BE2C (cell line): Measurements from ENCODE around the gene NPAS2.

Source experiments
- DNase-seq: peaks from one replicate; pipeline ENCODE4 v3.0.0-alpha.2; 2020
- H3K27me3 ChIP-seq: fragments of 250-450 bp; sonication (Bioruptor Pico); 2 replicates; pipeline ENCODE4 v1.5.1; 2020; ENCODE audit warnings: mild to moderate bottlenecking
- H3K36me3 ChIP-seq: fragments of 250-450 bp; sonication (Bioruptor Pico); 2 replicates; pipeline ENCODE4 v1.5.1; 2020; ENCODE audit warnings: mild to moderate bottlenecking
- H3K4me1 ChIP-seq: fragments of 250-450 bp; sonication (Bioruptor Pico); 2 replicates; pipeline ENCODE4 v1.5.1; 2020
- H3K4me3 ChIP-seq: 2 replicates; pipeline ENCODE4 v1.5.1; 2011; ENCODE audit warnings: low read depth, low read length
- H3K9me3 ChIP-seq: fragments of 250-450 bp; sonication (Bioruptor Pico); 2 replicates; pipeline ENCODE4 v1.5.1; 2020
- CTCF ChIP-seq: IDR thresholded peaks from 2 replicates; pipeline ENCODE4 v1.5.1; 2012; ENCODE audit warnings: mild to moderate bottlenecking, low read depth, low read length

Gene NPAS2

GRCh38 chr2:100783987-100784386 lies 36.0 kb upstream of the NPAS2 start:
- no peak for DNase-seq

GRCh38 chr2:100784681-100785080 lies 35.3 kb upstream of the NPAS2 start:
- Histone ChIP-seq H3K9me3 (no peaks in the 10 kb centered on the region), H3K27me3 (no peaks in the 10 kb centered on the region), H3K4me1 (no peaks in the 10 kb centered on the region), H3K4me3 (no peak overlapping the region), H3K36me3 (no peaks in the 10 kb centered on the region)
- DNase-seq, result no peak
- no peak for TF ChIP-seq CTCF

More at GRCh38 chr2:100783987-100784386, 36.0 kb upstream of the NPAS2 start:
- Histone ChIP-seq H3K36me3 (no peaks in the 10 kb centered on the region), H3K27me3 (no peaks in the 10 kb centered on the region), H3K9me3 (no peaks in the 10 kb centered on the region), H3K4me3 (no peak overlapping the region), H3K4me1 (no peaks in the 10 kb centered on the region)
- no peak for TF ChIP-seq CTCF

GRCh38 chr2:100785626-100786296 lies 34.2 kb upstream of the NPAS2 start:
- Histone ChIP-seq H3K4me3 (no peak overlapping the region), H3K27me3 (no peaks in the 10 kb centered on the region), H3K36me3 (no peaks in the 10 kb centered on the region), H3K9me3 (no peaks in the 10 kb centered on the region), H3K4me1 (no peaks in the 10 kb centered on the region)
- no peak for TF ChIP-seq CTCF
- DNase-seq, result no peak

- no peak overlapping the region for H3K4me3 ChIP-seq
- H3K4me1 ChIP-seq, result no peaks in the 10 kb centered on the region
- H3K27me3 ChIP-seq, result no peaks in the 10 kb centered on the region
- H3K9me3 ChIP-seq, result no peaks in the 10 kb centered on the region
- no peaks in the 10 kb centered on the region for H3K36me3 ChIP-seq
- DNase-seq, result no peak
- no peak for TF ChIP-seq CTCF
These were observed 33.7 kb upstream of the NPAS2 start for GRCh38 chr2:100786297-100786658.

GRCh38 chr2:100786985-100787384 lies 33.0 kb upstream of the NPAS2 start:
- no peak for TF ChIP-seq CTCF
- H3K4me3 ChIP-seq, result no peak overlapping the region
- DNase-seq, result no peak
- H3K27me3 ChIP-seq, result no peaks in the 10 kb centered on the region
- H3K9me3 ChIP-seq, result no peaks in the 10 kb centered on the region
- no peaks in the 10 kb centered on the region for H3K4me1 ChIP-seq
- H3K36me3 ChIP-seq, result no peaks in the 10 kb centered on the region

- no peaks in the 10 kb centered on the region for H3K27me3 ChIP-seq
- no peak for DNase-seq
- no peaks in the 10 kb centered on the region for H3K4me1 ChIP-seq
- no peak overlapping the region for H3K4me3 ChIP-seq
- H3K36me3 ChIP-seq, result no peaks in the 10 kb centered on the region
- no peaks in the 10 kb centered on the region for H3K9me3 ChIP-seq
- no peak for TF ChIP-seq CTCF
These were observed 30.6 kb upstream of the NPAS2 start for GRCh38 chr2:100789361-100789760.
